ENCODE measurements around the gene UTP25.
"Not testable (repeated sequence)": the region's sequence is repeated elsewhere in the genome, so short reads cannot be mapped to it uniquely, and the experiment has no call there.

The UTP25 gene, protein sequence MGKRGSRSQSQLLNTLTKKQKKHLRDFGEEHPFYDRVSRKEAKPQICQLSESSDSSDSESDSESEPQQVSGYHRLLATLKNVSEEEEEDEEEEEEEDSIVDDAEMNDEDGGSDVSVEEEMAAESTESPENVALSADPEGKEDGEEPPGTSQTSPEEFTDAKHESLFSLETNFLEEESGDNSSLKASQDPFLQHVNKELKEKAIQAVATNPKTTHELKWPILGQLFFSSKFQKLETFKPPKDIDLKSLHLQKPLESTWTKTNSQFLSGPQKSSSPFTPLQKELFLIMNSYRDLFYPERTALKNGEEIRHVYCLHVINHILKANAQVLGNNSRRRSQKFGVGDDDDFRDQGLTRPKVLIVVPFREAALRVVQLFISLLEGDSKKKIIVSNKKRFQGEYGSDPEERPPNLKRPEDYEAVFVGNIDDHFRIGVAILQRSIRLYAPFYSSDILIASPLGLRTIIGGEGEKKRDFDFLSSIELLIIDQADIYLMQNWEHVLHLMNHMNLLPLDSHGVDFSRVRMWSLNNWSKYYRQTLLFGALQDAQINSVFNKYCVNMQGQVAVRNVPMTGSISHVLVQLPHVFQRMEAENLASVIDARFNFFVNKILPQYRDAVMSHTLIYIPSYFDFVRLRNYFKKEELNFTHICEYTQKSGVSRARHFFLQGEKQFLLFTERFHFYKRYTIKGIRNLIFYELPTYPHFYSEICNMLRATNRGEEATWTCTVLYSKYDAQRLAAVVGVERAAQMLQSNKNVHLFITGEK

DNA sequence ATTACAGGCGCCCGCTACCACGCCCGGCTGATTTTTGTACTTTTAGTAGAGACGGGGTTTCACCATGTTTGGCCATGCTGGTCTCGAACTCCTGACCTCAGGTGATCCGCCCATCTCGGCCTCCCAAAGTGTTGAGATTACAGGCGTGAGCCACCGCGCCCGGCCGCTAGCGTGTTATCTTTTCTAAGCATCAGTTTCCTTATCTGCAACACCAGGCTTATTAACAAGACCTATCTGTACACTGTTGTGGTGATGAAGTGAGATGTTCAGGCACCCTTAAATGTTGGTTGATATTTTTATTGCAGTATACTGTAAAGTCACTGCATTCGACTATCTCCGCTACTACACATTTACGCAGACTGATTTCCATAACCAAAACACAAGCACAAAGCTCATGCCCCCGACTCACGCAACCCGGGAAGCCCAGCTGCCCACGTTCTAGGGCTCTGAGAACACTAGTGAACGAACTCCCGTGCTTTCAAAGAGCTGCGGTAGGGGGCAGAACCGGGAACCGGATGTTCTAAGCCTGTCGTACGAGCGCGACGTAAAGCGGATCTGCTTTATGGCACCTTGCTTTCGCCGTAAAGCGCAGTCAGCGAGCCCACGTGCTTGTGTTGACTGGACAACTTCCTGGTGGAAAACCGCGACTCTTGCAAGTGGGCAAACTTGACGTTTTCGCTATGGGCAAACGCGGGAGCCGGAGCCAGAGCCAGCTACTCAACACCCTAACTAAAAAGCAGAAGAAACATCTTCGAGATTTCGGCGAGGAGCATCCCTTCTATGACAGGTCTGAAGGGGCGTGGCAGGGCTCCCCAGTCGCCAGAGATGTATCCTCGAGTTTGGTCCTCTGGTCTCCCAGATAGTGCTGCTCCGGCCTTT is at the start of gene UTP25:
Gene UTP25 (plus strand): TSS at position 589 of the 879 bp plus-strand sequence. CDS start 92 bp downstream, at position 681.
- peak; percentile 97 for DNase-seq

DNA sequence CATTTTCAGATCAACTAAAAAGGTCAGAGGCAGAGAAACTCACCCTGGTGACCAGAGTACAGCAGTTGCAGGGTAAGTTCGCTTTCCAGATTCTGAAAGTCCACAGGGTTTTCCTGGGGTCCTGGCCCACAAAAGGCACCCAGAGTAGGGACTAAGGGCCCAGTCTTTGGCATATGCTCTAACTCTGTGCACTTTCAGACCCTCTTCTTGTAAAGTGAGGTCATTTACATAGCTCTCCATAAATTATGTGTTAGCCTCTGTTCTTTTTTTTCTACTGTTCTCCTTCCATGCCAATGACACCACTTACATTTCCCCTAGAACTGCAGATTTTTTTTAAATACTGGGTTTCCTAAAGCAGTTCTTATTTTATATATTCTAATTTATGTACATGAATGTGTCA is 49.7 kb upstream of the UTP25 start:
- DNase-seq: no peak

DNA sequence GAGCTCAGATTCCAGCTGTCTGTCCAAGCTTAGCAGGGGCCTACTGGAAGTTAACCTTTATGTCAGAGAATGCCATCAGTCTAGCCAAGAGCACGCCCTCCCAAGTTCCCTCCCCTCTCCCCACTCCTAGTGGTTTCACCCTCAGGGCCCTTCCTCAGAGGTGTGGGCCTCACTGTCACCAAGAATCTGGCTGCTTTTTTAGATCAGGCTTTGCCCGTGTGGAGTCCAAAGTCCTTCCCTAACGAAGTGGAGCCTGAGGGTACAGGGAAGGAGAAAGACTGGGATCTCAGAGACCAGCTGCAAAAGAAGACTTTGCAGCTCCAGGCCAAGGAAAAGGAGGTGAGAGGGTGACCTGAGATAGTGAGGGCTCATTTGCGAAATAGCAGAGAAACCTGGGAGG is 47.5 kb upstream of the UTP25 start:
- no peak for DNase-seq

DNA sequence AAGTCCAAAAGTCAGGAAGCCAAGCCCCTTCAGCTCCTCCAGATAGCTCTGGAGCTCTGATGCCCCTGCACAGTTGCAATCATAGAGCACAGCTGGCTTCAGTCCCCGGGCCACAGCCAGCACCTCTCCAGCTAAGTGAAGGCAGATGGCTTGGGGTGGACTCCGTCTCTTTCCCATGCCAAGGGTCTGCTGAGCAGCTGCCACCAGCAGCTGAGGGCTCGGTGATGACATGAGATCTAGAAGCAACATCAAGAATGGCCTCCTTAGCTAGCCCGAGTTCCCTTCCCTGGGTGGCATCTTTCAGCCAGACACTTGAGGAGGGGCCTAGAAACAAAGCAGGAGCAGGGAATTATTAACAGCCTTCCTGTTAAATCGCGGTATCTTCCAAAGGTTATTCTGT is 44.4 kb upstream of the UTP25 start:
- no peak for DNase-seq

DNA sequence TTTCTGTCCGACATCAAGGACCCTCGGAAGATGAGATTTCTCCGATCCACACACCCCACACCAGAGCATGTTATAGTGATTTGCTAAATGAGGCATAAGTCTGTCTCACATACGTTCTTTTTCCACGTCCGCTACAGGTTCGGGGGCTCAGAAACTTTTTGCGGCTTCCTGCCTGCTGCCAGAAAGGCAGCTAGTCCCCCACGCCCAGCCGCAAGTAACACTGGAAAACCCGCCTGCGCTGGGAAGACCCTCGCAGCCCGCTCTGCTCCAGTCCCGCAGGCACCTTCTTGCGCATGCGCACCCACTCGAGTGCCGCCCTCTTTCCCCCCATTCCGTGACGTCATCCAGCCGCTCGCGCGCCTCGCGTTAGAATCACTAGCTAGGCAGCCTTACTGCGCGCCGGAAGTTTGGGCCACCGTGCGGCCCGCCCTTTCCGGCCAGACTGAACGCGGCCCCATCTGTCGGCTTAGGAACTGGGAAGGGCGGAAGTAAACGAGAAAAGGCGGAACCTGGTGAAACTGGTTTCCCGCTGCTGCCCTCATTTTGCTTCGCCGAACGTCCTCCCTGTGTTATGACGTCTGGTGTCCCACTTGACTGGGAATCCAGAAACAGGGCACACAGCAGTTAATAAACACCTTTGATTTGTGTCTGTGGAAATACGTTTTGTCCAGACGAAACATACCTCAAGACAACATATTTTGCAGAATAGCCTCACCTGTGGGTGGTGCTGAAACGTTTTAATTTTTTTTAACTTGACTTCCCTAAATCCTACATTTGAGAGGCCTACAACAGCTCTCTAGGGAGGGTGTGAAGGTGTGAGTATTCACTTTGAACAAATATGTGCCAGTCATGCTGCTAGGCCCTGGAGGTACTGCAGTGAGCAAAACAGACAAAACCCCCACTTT is 43.3 kb upstream of the UTP25 start, which contains the start of gene C1orf74:
Gene C1orf74 (minus strand): TSS at position 295 of the 905 bp plus-strand sequence. CDS start 925 bp downstream, outside the sequence.
- DNase-seq: peak; percentile 100

DNA sequence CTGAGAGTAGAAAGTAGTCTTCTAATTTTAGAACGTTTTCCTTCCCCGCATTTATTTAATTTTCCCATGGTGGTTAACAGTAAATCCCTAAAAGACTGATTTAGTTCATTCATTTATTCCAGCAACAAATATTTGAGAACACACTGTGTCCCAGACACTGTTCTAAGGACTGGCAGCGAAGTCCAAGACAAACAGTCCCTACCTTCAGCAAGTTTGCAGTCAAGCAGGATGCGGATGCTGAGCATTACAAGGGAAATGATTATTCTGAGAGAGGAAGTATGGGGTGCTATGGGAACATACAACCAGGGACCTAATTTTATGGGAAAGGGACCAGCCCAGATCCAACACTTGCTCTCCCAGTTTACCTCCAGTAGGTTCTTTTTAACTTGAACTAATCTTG is 42.2 kb upstream of the UTP25 start:
- no peak for DNase-seq

DNA sequence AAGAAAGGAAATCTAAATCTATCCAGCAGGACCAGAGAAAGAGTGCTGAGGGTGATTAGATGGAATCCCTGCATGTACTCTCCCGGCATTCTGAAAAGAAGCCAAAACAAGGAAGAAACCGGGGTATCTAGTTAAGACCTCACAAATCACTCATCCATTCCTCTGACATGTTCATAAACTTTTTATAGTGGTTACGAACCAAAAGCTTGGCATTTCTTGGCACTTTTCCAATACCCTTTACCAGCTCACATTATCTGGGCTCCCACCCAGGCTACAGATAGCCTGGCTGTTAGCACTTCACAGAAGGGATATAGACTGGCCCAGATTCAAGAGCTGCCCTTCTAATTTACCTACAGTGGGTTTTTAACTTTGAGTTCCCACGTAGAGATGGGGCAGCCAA is 41.6 kb upstream of the UTP25 start:
- DNase-seq: no peak

DNA sequence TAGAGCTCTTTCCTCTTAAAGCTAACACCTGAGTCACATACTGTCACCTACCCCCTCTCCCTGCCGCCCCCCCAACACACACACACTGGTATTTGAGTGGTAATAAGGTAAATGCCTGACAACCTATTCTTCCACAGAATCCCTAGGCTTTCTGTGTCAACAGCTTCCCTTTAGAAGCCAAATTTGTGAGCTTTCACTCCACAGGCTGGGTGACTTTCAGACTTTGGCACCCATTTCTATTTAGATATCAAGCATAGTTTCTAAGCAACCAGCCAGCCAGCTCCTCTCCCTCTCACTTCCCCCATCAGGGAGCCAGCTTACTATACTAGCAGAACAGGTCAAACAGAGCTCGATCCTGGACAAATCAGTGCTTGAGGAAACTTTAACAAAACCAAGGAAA is 40.2 kb upstream of the UTP25 start:
- no peak for DNase-seq

DNA sequence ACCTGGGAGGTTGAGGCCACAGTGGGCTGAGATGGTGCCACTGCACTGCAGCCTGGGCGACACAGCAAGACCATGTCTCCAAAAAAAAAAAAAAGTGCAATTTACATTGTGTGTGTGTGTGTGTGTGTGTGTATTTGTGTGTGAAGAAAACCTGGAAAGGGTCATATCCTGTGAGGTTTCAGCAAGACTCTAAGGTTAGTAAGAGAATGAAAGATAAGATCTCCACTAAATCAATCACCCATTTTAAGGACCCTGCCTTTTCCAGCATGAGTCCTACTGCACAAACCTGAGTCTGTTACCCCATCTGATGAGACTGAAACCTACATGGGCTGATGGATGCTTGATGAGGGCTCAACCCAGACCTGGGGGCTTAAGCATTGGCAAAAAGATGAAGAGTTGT is 38.5 kb upstream of the UTP25 start:
- DNase-seq: no peak

DNA sequence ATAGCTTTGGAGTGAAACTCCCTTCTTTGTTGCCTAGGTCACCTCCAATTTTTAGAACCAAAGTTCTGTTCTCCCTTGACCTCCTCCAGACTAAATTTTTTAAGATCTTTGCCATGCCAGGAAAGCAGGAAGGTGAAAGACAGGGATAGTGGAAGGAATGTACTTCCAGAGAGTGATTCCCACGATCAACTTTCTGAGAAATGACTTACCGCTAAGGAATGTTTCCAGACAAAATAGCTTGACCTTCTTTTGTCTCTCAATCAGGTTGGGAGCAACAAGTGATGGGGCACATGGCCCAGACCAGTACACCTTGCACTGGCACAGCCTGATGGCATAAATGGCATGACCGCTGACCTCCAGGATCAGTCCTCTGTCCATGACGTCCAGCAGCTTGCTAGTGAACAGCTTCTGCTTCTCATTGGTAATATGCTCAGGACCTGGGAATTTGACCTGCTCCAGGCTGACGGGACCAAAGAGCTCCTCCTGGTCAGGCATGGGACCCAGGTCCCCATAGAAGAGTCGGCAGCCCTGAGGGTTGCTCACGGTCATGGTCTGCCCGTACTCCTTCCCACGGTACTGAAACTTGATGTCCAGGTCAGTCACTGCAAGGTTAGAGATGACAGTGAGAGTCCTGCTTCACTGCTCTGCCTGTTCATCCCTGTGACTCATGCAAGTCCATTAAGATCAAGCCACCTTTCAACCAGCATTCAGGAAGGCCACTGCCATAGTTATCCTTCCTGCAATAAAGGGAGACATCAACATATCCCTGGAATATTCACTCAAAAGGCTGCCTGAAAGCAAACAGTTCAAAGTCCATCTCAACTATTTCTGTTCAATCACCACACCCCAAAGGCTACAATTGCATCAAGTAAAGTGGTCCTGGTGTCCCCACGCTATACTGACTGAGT is 37.2 kb upstream of the UTP25 start:
- no peak for DNase-seq

DNA sequence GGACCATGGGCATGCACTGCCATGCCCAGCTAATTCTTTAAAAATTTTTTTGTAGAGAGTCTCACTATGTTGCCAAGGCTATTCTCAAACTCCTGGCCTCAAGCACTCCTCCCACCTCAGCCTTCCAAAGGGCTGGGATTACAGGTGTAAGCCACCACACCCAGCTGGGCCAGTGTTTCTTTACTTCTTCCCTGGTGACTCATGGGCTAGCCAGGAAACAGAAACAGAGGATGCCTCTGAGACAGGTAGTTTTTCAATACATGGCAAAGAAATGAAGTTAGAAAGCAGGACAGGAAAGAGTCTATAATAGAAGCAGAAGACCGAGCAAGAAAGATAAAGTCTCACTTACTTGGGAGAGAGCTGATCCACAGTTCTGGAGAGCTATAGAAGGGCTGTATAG is 35.9 kb upstream of the UTP25 start:
- no peak for DNase-seq

DNA sequence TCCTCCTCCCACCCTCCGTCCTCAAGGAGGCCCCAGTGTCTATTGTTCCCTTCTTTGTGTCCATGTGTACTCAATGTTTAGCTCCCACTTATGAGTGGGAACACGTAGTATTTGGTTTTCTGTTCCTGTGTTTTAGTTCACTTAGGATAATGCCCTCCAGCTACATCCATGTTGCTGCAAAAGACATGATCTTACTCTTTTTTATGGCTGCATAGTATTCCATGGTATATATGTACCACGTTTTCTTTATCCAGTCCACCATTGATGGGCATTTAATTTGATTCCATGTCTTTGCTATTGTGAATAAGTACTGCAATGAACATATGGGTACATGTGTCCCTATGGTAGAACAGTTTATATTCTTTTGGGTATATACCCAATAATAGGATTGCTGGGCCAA is 34.1 kb upstream of the UTP25 start:
- not testable (repeated sequence) for DNase-seq

DNA sequence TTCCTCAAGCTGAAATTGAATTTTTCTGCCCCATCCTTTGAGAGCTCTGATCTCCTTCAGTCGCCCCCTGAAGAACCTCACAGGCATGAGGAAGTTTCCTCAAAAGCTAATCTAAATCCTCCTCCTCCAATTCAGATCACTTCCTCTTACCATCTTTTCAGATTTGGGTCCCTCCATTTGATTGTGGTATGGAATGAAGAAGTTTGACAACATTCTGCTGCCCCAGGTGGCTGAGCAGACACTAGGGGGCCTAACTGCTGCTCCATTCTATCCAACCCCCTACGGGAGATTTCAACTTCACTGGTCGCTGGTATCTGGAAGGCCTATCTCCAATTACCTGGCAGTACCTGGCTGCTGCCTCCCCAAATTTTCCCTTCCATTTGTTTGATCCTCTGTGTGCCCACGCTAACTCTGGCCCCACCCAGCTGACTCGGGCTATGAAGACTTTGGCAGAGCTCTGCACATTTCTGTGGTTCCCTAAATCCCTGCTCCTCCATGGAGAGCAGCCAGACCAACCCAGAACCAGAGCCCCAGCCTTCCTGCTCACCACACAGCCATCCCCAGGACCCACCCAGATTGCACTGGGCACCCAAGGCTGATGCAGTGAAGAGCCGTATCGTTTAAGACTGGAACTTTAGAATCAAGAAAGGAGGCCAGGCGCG is 29.7 kb upstream of the UTP25 start:
- DNase-seq: no peak

DNA sequence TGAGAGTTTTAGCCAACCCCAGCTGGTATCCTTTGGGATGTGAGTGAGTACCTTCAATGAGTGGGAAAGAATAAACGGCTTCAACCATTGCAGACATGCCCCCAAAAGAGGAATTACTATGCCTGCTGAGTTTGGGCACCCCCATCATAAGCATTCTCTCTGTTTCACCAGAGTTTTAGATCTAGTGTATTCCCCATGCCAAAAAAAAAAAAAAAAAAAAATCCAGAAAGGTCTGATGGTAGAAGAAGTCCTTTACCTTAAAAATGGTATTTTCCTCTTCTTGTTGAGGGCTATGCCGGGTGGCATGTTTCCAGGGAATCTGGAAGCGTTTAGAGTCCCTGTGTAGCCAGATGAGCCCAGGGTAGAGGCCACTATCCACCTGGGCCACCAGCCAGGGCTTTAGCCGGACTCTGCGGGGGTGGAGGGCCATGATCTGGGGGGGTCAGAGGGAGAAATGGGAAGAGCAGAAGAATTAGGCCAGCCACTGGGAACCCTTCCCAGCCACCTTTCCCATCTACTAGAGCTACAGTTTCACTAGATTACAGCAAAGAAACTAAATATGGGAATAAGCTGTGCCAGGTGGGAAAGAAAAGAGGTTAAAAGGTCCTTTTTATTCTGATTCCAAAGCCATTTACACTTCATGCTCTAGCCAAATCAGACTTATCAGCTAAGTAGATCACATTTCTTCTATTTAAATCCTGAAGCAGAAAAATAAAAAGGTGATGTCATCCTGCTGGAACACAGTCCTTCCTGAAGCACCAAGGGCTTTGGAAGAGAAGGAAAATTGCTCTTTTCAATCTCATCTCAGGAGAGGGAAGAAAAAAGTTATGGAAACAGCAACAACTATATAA is 26.6 kb upstream of the UTP25 start:
- no peak for DNase-seq

DNA sequence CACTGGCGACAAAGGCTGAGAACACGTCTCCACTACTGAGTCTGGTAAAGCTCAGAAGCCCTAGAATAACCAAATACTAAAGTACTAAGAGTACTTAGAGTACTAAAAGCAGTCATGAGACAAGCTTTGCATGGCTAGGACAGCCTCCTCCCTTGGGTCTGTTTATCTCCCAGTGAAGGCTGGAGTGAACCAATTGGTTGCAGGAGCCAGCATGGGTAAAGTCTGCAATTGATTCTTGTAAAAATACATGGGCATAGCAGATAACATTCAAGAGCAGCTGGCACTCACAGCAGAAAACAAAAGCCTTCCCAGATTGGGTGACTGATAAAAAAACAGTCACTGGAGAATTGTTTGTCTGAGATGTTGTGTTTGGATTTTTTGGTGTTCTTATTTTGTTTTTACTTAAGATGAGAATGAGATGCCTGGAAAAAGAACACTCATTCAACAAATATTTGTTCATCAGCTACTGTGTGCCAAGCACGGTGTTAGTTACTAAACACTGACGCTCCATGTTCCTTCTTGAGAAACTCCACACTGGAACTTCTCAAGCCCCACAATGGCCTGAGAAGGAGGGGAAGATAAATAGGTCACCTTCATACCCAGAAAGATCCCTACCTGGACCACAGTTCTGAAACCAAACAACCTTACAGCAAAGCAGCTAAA is 25.5 kb upstream of the UTP25 start:
- DNase-seq: no peak

DNA sequence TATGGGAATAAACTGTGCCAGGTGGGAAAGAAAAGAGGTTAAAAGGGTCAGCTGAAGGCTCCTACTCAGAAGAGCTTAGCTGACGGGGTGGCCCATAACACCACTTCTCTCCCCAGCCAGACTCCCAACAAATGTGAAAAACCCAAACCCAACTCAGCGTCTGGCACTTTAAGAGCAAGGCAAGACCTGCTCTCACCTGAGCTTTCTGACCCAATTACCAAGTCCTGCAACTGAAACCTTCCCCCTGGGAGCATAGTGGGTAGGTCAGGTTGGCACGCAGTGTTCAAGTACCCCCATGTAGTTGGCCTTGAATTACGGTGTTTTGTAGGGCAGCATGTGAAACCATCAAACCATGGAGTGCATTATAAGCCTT is 25.0 kb upstream of the UTP25 start:
- DNase-seq: no peak

DNA sequence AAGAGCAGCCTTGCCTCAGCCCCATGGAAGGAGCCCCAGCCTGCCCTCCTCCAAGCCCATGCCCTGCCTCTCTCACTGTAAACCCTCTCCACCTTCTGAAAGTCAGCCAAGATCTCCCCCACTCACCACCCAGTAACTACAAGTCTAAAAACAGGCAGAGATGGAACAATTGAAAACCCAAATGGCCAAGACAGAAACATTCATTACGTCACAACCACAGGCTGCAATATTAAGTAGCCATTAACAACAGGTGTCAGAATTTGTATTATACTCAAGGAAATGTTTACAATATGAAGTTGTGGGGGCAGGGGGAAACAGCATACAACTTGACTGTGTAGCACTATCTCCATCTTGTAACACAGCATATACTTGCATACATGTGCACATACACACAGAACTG is 24.2 kb upstream of the UTP25 start:
- DNase-seq: no peak

DNA sequence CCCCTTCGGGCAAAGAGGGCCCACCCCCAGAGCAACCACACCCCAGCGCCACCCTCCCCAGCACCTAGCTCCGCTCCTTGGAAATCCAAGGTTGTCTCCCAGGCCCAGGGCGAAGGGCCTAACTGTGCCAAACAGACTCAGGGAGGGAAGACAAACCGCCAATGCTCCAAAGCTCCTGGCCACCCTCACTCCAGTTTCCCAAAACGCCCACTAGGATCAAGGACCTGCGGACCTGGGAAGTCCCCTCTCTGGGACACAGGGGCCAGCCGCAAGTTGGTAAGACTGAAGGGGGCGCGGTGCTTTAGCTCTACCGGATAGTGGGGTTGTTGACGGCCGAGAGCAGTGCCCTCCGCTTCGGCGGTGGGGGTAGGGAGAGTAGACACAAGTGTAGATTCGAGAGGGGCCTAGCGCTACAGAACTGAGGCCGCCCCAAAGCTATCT is 22.4 kb upstream of the UTP25 start:
- DNase-seq: no peak
